ENCODE measurements around the gene TPRG1L.

The TPRG1L gene

GRCh38 chr1:3628445-3628844 is 3.6 kb downstream of the TPRG1L start:
- DNase-seq (ENCODE audit: low spot score): no peak

GRCh38 chr1:3629561-3630160 is 4.8 kb downstream of the TPRG1L start:
- DNase-seq (ENCODE audit: low spot score): no peak

- DNase-seq (ENCODE audit: low spot score): no peak
Observed at GRCh38 chr1:3630161-3630611, 5.4 kb downstream of the TPRG1L start.

- no peak for DNase-seq (ENCODE audit: low spot score)
Observed at GRCh38 chr1:3630914-3631313, 6.1 kb downstream of the TPRG1L start.

- no peak for DNase-seq (ENCODE audit: low spot score)
Observed at GRCh38 chr1:3631320-3632260, 6.8 kb downstream of the TPRG1L start.

GRCh38 chr1:3632298-3632697 is 7.5 kb downstream of the TPRG1L start:
- no peak for DNase-seq (ENCODE audit: low spot score)

GRCh38 chr1:3632716-3633343 is 8.0 kb downstream of the TPRG1L start:
- DNase-seq (ENCODE audit: low spot score): no peak

- no peak for DNase-seq (ENCODE audit: low spot score)
Observed at GRCh38 chr1:3633344-3634058, 8.7 kb downstream of the TPRG1L start.

- DNase-seq (ENCODE audit: low spot score): no peak
Observed at GRCh38 chr1:3634059-3634800, 9.4 kb downstream of the TPRG1L start.

GRCh38 chr1:3636080-3636479 is 11.3 kb downstream of the TPRG1L start:
- DNase-seq (ENCODE audit: low spot score): no peak

- no peak for DNase-seq (ENCODE audit: low spot score)
Observed at GRCh38 chr1:3636531-3636930, 11.7 kb downstream of the TPRG1L start.

GRCh38 chr1:3638027-3638426 is 13.2 kb downstream of the TPRG1L start:
- no peak for DNase-seq (ENCODE audit: low spot score)

GRCh38 chr1:3638676-3639075 is 13.9 kb downstream of the TPRG1L start:
- no peak for DNase-seq (ENCODE audit: low spot score)

- no peak for DNase-seq (ENCODE audit: low spot score)
Observed at GRCh38 chr1:3639397-3639911, 14.6 kb downstream of the TPRG1L start.

GRCh38 chr1:3640121-3640837 is 15.5 kb downstream of the TPRG1L start:
- no peak for DNase-seq (ENCODE audit: low spot score)

GRCh38 chr1:3641046-3641760 is 16.4 kb downstream of the TPRG1L start:
- DNase-seq (ENCODE audit: low spot score): no peak

GRCh38 chr1:3641816-3642215 is 17.0 kb downstream of the TPRG1L start:
- no peak for DNase-seq (ENCODE audit: low spot score)

- DNase-seq (ENCODE audit: low spot score): no peak
Observed at GRCh38 chr1:3642919-3643675, 18.3 kb downstream of the TPRG1L start.

GRCh38 chr1:3644273-3644672 is 19.5 kb downstream of the TPRG1L start:
- DNase-seq (ENCODE audit: low spot score): no peak
